K562 (cell line): ENCODE data around the gene PRSS1. TPM values are rescaled to one million over a fixed set of nuclear protein-coding genes. Genes with fewer than 3 reads are reported as not detected.

Source experiments
- AFF4 ChIP-seq: sonication (generic); formaldehyde crosslinking; IDR thresholded peaks from 2 replicates; pipeline ENCODE4 v1.8.0; 2023; ENCODE audit warnings: mild to moderate bottlenecking, missing genetic modification reagents
- BRF2 ChIP-seq: IDR thresholded peaks from 3 replicates; pipeline ENCODE4 v1.6.1; 2011; ENCODE audit warnings: borderline replicate concordance, mild to moderate bottlenecking; ENCODE audit not compliant: insufficient read length, insufficient read depth
- C11orf30 ChIP-seq: fragments of 450-650 bp; IDR thresholded peaks from 2 replicates; pipeline ENCODE4 v1.6.1; 2016; ENCODE audit warnings: low read depth, mild to moderate bottlenecking
- CHCHD3 ChIP-seq: fragments of 250-450 bp; sonication (Bioruptor Pico); IDR thresholded peaks from 2 replicates; pipeline ENCODE4 v2.1.2; 2022; ENCODE audit warnings: mild to moderate bottlenecking
- HMGN3 ChIP-seq: IDR thresholded peaks from 2 replicates; pipeline ENCODE4 v1.6.1; 2011; ENCODE audit warnings: borderline replicate concordance, low read depth, mild to moderate bottlenecking, mixed read lengths, low read length; ENCODE audit not compliant: insufficient read length; ENCODE audit errors: extremely low read depth
- KLF10 ChIP-seq: fragments of 250-450 bp; sonication (Bioruptor Pico); IDR thresholded peaks from 2 replicates; pipeline ENCODE4 v1.6.1; 2021; ENCODE audit warnings: matching md5 sums
- MAFK ChIP-seq: IDR thresholded peaks from 2 replicates; pipeline ENCODE4 v1.6.1; 2011; ENCODE audit warnings: low read length, improper control_type of control experiment
- PHB ChIP-seq: fragments of 250-450 bp; sonication (Bioruptor Pico); IDR thresholded peaks from 2 replicates; pipeline ENCODE4 v1.5.0; 2021
- RBM15 ChIP-seq: fragments of 200-400 bp; formaldehyde crosslinking; IDR thresholded peaks from 2 replicates; pipeline ENCODE4 v1.6.1; 2018; ENCODE audit warnings: mild to moderate bottlenecking, low read length, moderate library complexity; ENCODE audit not compliant: insufficient read depth
- SIRT6 ChIP-seq: IDR thresholded peaks from one replicate; pipeline ENCODE4 v1.6.1; 2012; ENCODE audit warnings: low read depth, mild to moderate bottlenecking, control low read depth, inconsistent platforms, low read length, moderate library complexity
- SP1 ChIP-seq: sonication (generic); formaldehyde crosslinking; IDR thresholded peaks from 2 replicates; pipeline ENCODE4 v1.8.1; 2022; ENCODE audit warnings: mild to moderate bottlenecking, missing genetic modification reagents
- TBP ChIP-seq: optimal IDR thresholded peaks from 2 replicates; pipeline ENCODE3; 2011; ENCODE audit warnings: low read depth, low read length, improper control_type of control experiment
- ZBTB1 ChIP-seq: sonication (generic); formaldehyde crosslinking; IDR thresholded peaks from 2 replicates; pipeline ENCODE4 v1.8.1; 2023; ENCODE audit warnings: missing genetic modification reagents, low read depth, mild to moderate bottlenecking, borderline replicate concordance
- ZFP30 ChIP-seq: fragments of 250-450 bp; sonication (Bioruptor Pico); IDR thresholded peaks from 2 replicates; pipeline ENCODE4 v1.8.0; 2022; ENCODE audit warnings: moderate library complexity, mild to moderate bottlenecking, inconsistent platforms, borderline replicate concordance
- ZNF449 ChIP-seq: fragments of 250-450 bp; sonication (Bioruptor Pico); IDR thresholded peaks from 2 replicates; pipeline ENCODE4 v1.8.0; 2022; ENCODE audit warnings: moderate library complexity, mild to moderate bottlenecking, inconsistent platforms
- ZNF584 ChIP-seq: fragments of 200-800 bp; sonication (Bioruptor generic); IDR thresholded peaks from 2 replicates; pipeline ENCODE4 v1.6.1; 2016; ENCODE audit warnings: low read depth, mild to moderate bottlenecking, missing genetic modification characterization, missing compliant biosample characterization
- polyA plus RNA-seq, 8 experiments: library from polyadenylated mRNA; depleted of rRNA in 4 of 8; stranded (reverse) in 5 of 8; unstranded in 3 of 8; fragments of >200 nt; fragmentation: Nextera tagmentation in 2 of 8; fragmentation: Illumina TruSeq in 1 of 8; extraction: Ambion mirVana in 2 of 8; extraction: Trizol in 1 of 8; gene quantifications; 2 replicates each; pipeline versions ENCODE4 v1.2.1 to v1.2.3, GENCODE V29; 2011 to 2014; ENCODE audit warnings: inconsistent platforms in 1 of 8, missing spikeins in 1 of 8
- total RNA-seq, 7 experiments: library from RNA; depleted of rRNA in 6 of 7; stranded (reverse); fragments of >200 nt in 6 of 7; fragmentation: Illumina TruSeq in 2 of 7; extraction: Trizol in 2 of 7; gene quantifications; 2 replicates each; pipeline versions ENCODE4 v1.2.1 to v1.2.3, GENCODE V29; 2011 to 2021; ENCODE audit warnings: low replicate concordance in 1 of 7
- TF ChIP-seq, protein P1 (sequence below): fragments of 450-650 bp; formaldehyde crosslinking; conservative IDR thresholded peaks from 2 replicates; pipeline ENCODE4 v1.4.0; 2022; ENCODE audit warnings: mild to moderate bottlenecking, missing genetic modification characterization
- TF ChIP-seq, protein P2 (sequence below): sonication (generic); formaldehyde crosslinking; IDR thresholded peaks from 2 replicates; pipeline ENCODE4 v1.8.1; 2023; ENCODE audit warnings: mild to moderate bottlenecking, missing genetic modification reagents

The PRSS1 gene
- total and polyA plus RNA-seq, 9 of the 15 experiments (the other 6 are each of a cell fraction or from before 2014, with no cell fraction given) = 0.07 to 6.6 (median 0.20) TPM; not detected in 6

GRCh38 chr7:142716596-142716995, 32.7 kb upstream of the PRSS1 start (continued):
- TF ChIP-seq ZNF449 (CRISPR knock-in tag) = no peak
- TF ChIP-seq, protein P1, sequence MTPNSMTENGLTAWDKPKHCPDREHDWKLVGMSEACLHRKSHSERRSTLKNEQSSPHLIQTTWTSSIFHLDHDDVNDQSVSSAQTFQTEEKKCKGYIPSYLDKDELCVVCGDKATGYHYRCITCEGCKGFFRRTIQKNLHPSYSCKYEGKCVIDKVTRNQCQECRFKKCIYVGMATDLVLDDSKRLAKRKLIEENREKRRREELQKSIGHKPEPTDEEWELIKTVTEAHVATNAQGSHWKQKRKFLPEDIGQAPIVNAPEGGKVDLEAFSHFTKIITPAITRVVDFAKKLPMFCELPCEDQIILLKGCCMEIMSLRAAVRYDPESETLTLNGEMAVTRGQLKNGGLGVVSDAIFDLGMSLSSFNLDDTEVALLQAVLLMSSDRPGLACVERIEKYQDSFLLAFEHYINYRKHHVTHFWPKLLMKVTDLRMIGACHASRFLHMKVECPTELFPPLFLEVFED (CRISPR knock-in tag) = 0 out of 2 replicates have a peak, but pooled peaks have one; percentile 55
- TF ChIP-seq CHCHD3 (CRISPR knock-in tag) = no peak
- TF ChIP-seq ZBTB1 (CRISPR knock-in tag) = no peak
- TF ChIP-seq BRF2 = no peak
- TF ChIP-seq TBP = no peak
- no peak for TF ChIP-seq ZNF584 (CRISPR knock-in tag)
- no peak for TF ChIP-seq KLF10 (CRISPR knock-in tag)
- TF ChIP-seq SP1 (CRISPR knock-in tag) = peak; percentile 48; the same call in 1 of the 2 replicates
- TF ChIP-seq, protein P2, sequence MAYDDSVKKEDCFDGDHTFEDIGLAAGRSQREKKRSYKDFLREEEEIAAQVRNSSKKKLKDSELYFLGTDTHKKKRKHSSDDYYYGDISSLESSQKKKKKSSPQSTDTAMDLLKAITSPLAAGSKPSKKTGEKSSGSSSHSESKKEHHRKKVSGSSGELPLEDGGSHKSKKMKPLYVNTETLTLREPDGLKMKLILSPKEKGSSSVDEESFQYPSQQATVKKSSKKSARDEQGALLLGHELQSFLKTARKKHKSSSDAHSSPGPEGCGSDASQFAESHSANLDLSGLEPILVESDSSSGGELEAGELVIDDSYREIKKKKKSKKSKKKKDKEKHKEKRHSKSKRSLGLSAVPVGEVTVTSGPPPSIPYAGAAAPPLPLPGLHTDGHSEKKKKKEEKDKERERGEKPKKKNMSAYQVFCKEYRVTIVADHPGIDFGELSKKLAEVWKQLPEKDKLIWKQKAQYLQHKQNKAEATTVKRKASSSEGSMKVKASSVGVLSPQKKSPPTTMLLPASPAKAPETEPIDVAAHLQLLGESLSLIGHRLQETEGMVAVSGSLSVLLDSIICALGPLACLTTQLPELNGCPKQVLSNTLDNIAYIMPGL (CRISPR knock-in tag) = no peak
- no peak for TF ChIP-seq SIRT6
- TF ChIP-seq AFF4 (CRISPR knock-in tag) = no peak
- no peak for TF ChIP-seq ZFP30 (CRISPR knock-in tag)
- no peak for TF ChIP-seq PHB (CRISPR knock-in tag)
- TF ChIP-seq HMGN3 = no peak
- TF ChIP-seq RBM15 = no peak
- peak; percentile 47; the same call in 1 of the 2 replicates for TF ChIP-seq C11orf30
- no peak; the same call in 1 of the 2 replicates for TF ChIP-seq MAFK
